Skin of body (tissue), 2 donors: ENCODE measurements around the gene ITGAL. TPM values are rescaled to one million over a fixed set of nuclear protein-coding genes. Genes with fewer than 3 reads are reported as not detected.

Experiments used
- DNase-seq: peaks from one replicate; lab custom pipeline; 2025; lab: John Stamatoyannopoulos, UW
- total RNA-seq: library from RNA; depleted of rRNA; stranded (reverse); fragments of >200 nt; gene quantifications from one replicate; pipeline ENCODE4 v1.2.3, GENCODE V29; 2014

ITGAL gene
- total RNA-seq, 1 donor from 2014 or later: 6.1 TPM

DNA sequence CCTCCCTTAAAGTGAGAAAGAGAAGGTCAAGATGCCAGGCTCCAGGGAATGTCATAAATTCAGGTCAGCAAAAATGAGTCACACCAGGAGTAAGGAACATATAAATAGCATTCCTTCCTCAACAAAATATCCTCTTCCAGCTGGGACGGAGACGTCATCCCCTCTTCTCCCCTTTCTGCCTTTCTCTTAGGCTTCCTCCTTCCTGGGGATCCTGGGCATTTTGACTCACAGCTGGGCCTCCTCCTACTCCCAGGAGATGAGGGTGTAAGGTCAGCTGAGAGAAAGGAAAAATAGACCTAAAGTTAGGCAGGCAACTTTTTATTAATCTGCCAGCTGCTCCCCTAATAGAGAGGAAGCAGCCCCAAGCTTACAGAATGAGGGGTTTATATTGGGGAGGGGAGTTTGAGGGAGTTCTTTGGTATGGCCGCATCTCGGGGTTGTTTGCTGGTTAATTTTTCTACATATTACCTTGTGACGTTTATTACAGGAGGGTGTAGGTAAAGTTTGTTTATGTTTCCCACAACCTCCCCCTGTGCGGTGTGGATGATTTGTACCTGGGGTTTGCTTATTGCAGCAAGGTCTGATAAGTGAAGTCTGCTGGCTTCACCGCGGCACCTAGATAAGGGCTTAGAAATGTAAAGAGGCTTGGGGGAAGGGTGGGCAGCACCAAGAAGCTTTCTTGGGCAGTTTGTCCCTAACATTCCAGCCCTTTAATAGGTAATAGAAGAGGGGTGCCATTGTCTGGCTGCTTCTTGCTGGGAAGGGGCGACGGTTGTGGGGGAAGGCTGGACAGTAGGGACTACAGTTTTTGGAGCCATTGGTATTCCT, 69.2 kb downstream of the ITGAL start:
- DNase-seq: no peak

DNA sequence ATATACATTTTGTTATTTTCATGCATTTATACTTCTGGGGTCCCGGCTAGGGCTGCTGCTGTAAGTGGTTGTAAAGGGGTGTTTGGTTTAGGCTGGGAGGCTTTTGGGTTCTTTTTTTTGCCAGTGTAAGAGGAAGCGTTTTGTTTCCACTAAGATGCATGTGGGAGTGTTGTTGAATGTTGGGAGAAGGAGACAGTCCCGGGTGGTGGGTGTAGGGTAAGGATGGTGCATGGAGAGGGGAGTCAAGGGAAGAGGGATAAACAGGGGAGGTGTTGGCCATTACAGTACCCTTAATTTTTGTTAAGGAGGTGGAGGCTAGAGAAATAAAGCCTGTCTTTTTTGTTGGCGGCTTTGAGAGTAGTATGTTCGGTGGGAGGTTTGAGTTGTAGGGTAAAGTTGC, 70.5 kb downstream of the ITGAL start:
- DNase-seq: no peak

DNA sequence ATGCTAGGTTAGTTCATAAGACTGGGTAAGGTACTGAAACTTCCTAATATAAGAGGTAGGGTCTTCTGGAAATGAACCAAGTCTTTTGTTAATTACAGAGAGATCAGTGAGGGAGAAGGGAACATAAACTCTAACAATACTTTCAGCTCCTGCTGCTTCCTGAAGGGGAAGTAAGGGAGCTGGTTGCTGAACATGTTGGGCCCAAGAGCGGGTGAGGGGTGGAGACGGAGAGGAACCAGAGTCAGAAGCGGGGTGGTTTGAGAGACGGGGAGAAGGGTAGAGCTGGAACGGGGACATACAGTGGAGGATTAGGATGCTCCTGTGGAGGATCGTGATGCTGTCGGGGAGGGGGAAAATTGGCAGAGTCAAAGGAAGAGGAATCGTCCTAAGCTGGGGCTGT, 73.6 kb downstream of the ITGAL start:
- no peak for DNase-seq

DNA sequence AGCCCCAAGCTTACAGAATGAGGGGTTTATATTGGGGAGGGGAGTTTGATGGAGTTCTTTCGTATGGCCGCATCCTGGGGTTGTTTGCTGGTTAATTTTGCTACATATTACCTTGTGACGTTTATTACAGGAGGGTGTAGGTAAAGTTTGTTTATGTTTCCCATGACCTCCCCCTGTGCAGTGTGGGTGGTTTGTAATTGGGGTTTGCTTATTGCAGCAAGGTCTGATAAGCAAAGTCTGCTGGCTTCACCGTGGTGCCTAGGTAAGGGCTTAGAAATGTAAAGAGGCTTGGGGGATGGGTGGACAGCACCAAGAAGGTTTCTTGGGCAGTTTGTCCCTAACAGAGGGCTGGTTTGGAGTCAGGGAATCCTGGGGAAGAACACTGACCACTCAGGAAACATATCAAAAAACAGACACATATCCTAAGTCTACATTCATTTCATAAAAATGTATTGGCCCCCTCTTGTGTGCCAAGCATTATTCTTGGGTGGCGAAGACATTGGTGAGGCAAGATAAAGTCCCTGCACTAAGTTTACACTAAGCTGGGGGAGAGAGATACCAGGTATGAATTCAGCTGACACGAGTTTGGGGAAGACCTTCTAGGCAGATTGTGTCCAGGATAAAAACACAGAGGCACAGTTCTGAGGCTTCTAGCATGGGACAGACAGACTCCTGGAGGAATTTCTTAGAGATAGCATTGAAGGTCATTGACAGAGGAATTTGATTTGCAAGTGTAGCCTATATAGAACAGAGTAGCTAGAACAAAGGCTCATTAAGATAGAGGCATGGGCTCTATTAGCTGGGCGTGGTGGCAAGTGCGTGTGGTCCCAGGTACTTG, 76.1 kb downstream of the ITGAL start:
- DNase-seq: no peak

DNA sequence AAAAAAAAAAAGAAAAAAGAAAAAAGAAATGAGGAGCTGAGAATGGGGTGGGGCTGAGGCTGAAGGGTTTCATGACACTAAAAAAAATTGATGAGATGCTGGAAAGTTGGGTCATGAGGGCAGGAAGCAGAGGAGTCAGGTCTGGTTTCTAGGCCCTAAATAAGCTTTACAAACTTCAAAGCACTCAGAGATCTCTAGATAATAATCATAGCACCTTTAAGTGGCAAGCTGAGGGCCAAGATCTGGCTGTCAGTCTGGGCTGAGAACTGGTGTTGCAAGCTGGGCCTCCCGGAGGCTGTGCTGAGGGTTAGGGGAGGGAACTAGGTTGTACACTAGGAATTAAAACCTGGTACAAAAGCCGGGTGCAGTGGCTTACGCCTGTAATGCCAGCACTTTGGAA, 79.2 kb downstream of the ITGAL start:
- DNase-seq: no peak

DNA sequence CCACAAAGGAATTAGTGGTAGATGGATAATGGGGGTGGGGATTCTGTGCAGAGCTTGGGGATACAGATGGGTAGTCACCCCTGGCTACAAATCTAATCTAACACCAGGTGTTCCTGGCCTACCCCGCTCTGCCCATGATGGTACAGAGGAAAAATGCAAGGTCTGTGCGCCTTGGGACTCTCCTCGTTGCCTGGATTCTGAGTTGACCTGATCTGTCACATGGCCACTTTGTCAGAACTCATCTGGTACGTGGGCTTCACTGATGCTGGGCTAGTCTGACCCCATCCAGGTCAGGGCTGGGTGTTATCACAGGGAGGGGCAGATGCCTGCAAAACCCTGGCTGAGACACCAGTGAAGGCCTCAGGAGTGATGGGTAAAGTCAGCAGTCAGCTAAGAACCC, 80.4 kb downstream of the ITGAL start:
- DNase-seq: no peak

DNA sequence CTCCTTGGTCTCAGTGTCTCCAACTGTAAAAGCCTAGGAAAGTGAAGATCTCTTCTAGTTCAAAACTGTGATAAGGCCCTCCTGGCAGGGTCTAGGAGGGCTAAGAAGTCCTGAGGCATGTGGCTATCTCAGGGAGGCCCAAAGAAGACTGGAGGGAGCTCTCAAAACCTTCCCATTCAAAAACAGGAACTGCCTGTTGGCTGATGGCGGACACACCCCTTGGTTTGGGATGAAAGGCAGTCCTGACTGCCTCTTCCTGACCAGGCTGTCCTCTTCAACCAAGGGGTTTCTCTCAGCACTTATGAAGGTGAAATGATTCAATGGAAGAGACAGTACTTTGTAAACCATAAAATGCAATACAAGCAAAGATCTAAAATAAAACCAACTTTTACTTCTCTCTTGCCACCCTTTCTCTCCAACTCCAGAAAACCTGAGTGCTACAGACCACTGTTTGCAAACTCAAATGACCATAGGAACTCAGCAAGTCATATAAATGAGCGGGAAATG, 80.9 kb downstream of the ITGAL start:
- DNase-seq: no peak

DNA sequence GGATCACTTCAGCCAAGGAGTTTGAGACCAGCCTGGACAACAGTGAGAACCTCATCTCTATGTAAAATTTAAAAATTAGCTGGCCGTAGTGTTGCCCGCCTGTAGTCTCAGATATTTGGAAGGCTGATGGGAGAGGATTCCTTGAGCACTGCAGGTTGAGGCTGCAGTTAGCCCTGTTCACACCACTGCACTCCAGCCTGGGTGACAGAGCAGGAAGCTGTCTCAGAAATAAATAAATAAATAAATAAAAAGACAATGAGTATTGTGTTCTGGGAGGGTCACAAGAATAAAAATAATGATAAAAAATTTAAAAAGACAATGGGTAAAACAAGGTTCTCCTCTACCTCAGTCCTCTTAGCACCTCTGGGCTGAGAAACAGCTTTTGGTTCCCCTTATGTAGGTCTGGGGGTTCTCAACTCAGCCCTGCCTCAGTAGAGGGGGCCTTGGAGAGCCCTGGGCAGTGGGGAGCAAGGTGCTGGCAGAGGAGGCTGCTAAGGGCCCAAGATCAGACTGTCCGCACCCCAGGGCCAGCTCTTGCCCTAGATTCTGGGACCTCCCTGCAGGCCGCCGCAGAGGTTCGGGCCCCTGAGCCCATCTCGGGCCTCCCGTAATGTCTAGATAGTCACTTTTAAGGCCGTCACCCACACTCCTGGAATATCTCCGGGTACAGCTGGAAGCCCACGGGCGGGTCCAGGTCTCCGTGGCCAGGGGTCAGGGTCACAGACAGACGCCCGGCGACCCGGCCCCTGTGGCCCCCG, 82.2 kb downstream of the ITGAL start:
- no peak for DNase-seq

DNA sequence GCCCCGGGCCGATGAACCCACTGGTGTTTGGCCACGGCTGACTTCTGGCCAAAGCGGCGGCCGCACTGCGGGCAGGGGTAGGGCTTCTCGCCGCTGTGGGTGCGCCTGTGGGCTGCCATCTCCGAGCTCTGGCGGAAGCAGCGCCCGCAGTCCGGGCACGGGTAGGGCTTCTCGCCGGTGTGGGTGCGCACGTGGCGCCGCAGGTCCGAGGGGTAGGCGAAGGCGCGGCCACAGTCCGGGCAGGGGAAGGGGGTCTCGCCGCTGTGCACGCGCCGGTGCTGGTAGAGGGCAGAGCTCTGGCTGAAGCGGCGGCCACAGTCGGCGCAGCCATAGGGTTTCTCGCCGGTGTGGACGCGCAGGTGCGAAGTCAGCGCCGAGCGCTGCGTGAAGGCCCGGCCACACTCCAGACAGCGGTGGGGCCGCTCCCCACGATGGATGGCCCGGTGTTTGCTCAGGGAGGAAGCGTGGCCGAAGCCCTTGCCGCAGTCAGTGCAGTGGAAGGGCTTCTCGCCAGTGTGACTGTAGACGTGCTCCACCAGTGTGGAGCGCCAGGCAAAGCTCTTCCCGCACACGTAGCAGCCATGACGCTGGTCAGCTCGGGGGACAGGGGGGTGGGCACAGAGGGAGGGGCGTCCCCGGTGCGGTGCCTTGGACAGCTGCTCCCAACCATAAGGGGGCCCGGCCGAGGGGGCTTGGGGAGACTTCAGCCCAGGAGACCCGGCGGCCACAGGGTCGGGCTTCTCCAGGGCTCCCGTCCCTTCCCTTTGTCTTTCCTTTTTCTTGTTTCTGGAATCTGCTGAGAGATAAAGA, 83.0 kb downstream of the ITGAL start:
- DNase-seq: no peak

DNA sequence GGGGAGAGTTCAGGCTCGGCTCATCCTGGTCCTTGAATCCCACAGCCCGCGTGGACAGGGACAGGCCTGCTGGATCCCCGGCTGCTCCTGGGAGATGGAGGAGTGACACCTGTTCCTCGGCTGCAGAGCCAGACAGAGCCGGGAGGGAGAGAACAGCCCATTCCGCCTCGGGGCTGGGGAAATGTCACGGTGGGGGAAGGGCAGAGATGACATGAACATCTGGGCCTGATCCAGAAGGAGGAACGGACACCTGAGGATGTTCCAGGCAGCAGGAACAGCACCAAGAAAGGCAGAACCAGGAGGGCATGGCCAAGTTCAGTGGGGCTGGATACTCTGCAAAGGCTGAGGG, 83.6 kb downstream of the ITGAL start:
- no peak for DNase-seq

DNA sequence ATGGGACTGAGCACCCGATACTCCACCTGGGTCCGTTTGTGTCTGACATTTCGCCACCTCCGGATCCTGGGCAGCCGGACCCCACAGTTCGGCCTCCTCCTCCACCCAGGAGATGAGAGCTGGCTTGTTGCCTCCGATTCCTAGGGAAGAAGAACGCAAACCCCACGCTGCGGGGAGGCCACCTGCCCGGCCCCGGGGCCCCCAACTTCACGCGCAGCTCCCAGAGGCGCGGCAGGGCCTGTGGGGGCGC, 85.1 kb downstream of the ITGAL start:
- DNase-seq: no peak

DNA sequence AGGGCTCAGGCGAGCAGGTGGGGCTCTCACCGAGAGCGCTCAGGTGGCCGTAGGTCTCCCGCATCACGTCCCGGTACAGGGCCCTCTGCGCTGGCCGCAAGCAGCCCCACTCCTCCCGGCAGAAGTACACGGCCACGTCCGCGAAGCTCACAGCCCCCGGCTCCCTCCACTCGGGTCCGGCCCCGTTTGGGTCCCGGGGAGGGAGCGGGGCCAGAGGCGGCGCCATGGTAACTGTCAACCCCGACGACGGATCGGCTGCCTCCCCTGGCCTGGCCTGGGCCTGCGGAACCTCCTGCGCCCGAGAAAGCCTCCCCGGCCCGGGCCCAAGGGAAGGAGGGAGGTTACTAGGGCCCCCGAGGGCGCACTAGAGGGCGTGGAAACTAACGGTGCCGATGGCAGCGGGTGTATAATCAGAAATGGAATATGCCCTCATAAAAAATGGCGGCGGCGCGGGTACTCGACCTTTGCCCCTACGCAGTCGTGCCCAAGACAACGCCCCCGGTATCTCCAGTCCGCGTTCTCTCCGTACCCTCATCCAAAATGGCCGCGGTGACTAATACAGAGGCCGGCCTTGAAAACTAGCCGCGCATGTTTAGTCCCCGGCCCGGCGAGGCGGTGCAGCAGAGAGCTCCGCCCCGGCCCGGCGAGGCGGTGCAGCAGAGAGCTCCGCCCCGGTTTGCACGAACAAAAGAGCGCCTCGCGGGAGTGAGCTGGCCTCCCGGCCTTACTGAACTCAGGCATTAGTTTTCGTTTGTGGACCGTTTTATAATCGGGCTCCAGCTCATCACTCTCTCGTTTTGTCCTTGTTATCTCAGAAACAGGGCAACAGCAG, 85.6 kb downstream of the ITGAL start, which contains the start of gene ZNF764:
Gene ZNF764 (minus strand): TSS at position 418 of the 832 bp plus-strand sequence. CDS start 192 bp downstream, at position 226.
- peak; percentile 96 for DNase-seq

DNA sequence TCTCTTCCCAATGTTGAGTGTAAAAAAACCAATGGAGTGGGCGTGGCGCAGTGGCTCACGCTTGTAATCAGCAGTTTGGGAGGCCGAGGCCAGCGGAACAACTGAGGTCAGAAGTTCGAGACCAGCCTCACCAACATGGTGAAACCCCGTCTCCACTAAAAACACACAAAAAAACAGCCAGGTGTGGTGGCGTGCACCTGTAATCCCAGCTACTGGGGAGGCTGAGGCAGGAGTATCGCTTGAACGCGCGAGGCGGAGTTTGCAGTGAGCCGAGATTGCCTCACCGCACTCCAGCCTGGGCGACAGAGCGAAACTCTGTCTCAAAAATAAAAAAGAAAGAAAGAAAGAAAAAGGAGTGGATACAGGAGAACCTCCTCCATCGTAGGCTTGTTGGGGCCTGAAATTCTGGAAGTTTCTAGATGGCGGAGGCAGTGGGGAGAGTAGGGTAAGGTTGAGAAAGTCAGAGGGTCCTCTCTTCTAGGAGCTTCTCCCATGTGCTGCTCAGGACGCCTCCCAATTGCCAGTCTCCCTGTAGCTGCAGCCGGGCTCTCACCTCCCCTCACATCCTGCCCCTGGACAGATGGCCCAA, 86.3 kb downstream of the ITGAL start:
- DNase-seq: no peak

DNA sequence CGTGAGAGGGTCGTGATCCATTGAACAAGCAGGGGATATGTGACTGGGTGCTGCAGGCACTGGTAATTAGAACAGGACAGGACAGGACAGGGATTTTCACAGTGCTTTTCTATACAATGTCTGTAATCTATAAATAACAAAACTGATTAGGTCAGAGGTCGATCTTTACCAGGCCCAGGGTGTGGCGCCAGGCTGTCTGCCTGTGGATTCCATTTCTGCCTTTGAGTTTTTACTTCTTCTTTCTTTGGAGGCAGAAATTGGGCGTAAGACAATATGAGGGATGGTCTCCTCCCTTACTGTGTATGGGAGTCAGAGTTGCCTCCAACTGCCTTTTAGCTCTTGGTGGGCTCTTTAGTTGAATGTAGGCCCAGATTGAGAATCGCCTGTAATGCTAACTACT, 87.1 kb downstream of the ITGAL start:
- DNase-seq: no peak

DNA sequence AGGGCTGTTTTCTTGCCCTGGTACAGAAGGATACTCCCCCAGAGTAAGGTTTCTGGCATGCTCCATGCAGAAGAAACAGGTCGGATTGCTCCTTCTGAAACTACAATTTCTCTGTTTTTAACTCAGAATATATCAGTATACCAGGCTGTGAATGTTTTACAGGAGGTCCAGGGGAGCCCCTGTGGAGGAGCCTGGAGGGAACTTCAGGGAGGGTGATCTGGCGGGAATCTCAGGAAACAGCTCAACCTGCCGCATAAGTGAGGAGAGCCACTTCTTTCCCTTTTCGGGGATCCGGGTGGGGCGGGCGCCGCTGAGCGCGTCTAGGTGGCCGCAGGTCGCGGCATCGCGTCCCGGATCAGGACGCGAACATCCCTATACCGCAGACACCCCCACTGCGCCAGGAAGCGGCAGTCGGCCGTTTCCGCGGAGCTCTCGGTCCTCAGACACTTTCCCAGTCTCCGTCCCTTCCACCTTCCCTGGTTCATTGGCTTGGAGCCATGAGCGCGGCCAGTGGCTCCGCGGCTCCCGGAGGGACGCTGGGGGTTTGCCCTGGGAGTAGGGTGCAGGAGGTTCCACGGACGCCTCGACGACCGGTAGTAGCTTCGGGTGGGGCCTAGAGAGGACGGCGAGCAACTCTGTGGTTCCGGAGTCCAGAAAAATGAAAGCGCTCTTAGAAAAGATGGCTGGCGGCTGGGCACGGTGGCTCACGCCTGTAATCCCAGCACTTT, 88.7 kb downstream of the ITGAL start:
- DNase-seq: no peak

DNA sequence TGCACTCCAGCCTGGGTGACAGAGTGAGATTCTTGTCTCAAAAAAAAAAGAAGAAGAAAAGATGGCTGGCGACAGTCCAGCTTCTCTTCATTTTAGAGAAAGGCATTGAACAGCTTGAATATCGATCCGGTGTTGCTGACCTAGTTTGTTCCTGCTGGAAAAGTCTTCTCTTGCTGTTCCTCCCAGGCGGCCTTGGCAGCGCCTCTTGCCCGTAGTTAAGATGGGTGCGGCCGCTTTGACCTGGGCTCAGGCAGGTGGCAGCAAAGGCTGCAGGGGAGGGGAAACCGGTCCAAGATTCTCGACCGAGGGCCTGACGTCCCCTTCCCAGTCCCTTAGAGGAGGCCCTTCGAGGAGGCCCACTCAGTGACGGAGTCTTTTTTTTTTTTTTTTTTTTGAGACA, 89.5 kb downstream of the ITGAL start:
- no peak for DNase-seq

DNA sequence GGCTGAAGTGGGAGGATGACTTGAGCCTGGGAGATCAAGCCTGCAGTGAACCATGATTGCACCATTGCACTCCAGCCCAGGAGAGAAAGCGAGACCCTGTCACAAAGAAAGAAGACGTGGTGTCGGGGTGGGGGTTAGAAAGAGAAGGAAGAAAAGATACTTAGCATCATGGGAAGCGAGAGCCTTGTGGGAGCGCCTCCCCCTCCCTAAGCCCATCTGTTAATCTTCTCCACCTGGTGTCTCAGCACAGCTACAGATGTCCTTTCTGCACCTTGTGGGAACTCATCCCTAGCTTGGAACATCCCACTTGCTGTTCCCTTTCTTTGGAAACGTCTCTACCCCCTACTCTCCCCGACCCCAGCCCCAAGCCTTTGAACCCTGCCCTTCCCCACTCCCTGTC, 93.0 kb downstream of the ITGAL start:
- DNase-seq: no peak

DNA sequence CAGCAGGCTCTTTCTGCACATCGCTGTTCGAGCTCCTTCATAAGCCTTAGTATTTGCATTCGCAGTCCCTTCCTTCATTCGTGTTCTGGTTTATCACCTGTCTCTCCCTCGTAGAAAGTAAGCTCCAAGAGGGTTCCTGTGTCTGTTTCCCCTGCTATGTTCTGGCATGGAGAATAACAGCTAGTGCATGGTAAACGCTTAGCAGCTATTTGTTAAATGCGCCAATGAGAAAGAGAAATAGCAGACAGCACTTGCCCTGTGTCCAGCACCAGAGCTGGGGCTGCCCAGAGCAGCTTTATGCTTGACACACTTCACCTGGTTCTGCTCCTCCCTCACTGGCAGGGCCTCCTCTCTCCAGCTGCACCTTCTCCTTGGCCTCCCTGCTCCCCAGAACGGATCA, 93.4 kb downstream of the ITGAL start:
- no peak for DNase-seq

DNA sequence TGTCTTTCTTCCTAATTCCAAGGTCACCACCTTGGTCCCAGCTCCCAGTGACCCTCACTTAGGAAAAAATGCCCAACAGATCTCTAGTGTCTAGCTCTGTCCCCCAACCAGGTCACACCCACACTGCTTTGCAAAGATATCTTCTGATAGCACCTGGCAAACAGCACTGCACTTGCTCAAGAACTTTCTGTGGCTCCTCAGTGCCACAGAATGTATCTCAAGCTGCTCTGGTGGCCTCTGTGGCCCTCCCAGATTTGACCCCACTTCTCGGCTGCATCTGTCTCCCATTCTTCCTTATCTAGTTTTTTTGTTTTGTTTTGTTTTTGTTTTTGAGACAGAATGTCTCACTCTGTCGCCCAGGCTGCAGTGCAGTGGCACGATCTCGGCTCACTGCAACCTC, 94.0 kb downstream of the ITGAL start:
- DNase-seq: no peak
